CD4-positive, CD25-positive, alpha-beta regulatory T cell (primary cell): ENCODE results near the gene BRMS1. TPM values are rescaled to one million over a fixed set of nuclear protein-coding genes. Genes with fewer than 3 reads are reported as not detected.

Experiments used
- ATAC-seq, 2 donors: fragments of 150-1000 bp; cut with Tn5 transposase; one replicate each; pipeline ENCODE4 v1.10.0; 2021; ENCODE audit warnings: low read depth in 2 of 2, moderate number of reproducible peaks in 2 of 2, moderate library complexity in 1 of 2
- DNase-seq, 3 donors: peaks; one replicate each; pipeline versions ENCODE4 v3.0.0 to v3.0.0-alpha.2; 2012 to 2022; ENCODE audit warnings: mixed read lengths in 1 of 3
- H3K27ac ChIP-seq: one replicate; pipeline ENCODE4 v1.7.0; 2013; ENCODE audit warnings: mild to moderate bottlenecking, low read length; ENCODE audit not compliant: insufficient read depth, poor library complexity, severe bottlenecking
- H3K27me3 ChIP-seq: one replicate; pipeline ENCODE4 v1.7.0; 2013; ENCODE audit warnings: low read length; ENCODE audit not compliant: control insufficient read depth, insufficient read depth
- H3K36me3 ChIP-seq: one replicate; pipeline ENCODE4 v1.7.0; 2013; ENCODE audit warnings: mild to moderate bottlenecking, low read length, moderate library complexity; ENCODE audit not compliant: control insufficient read depth, insufficient read depth
- H3K4me1 ChIP-seq: 2 replicates; pipeline ENCODE4 v1.7.0; 2013; ENCODE audit warnings: mild to moderate bottlenecking, low read length; ENCODE audit not compliant: insufficient read depth, control insufficient read depth, poor library complexity, severe bottlenecking
- H3K4me3 ChIP-seq: one replicate; pipeline ENCODE4 v1.7.0; 2013; ENCODE audit warnings: low read depth, mild to moderate bottlenecking, low read length, moderate library complexity
- H3K9me3 ChIP-seq, 2 experiments: 1 replicate in 1 of 2; 2 replicates in 1 of 2; pipeline ENCODE4 v1.7.0; 2013; ENCODE audit warnings: low read length in 2 of 2, mild to moderate bottlenecking in 1 of 2, moderate library complexity in 1 of 2; ENCODE audit not compliant: control insufficient read depth in 2 of 2
- H3K27ac Mint-ChIP-seq, 3 donors: one replicate each; pipeline ENCODE4 v1.8.0; 2020 to 2022; ENCODE audit warnings: mild to moderate bottlenecking in 3 of 3, mixed read lengths in 3 of 3, moderate library complexity in 2 of 3
- H3K27me3 Mint-ChIP-seq: one replicate; pipeline ENCODE4 v1.8.0; 2022; ENCODE audit warnings: mild to moderate bottlenecking, mixed read lengths
- H3K36me3 Mint-ChIP-seq: one replicate; pipeline ENCODE4 v1.8.0; 2020; ENCODE audit warnings: mixed read lengths
- H3K4me1 Mint-ChIP-seq, 4 donors: one replicate each; pipeline ENCODE4 v1.8.0; 2020 to 2022; ENCODE audit warnings: mixed read lengths in 4 of 4, mild to moderate bottlenecking in 1 of 4
- H3K4me3 Mint-ChIP-seq, 4 donors: one replicate each; pipeline ENCODE4 v1.8.0; 2020 to 2022; ENCODE audit warnings: mild to moderate bottlenecking in 4 of 4, mixed read lengths in 4 of 4, moderate library complexity in 3 of 4
- H3K9me3 Mint-ChIP-seq, 7 donors: one replicate each; pipeline ENCODE4 v1.8.0; 2020 to 2022; ENCODE audit warnings: mixed read lengths in 7 of 7, mild to moderate bottlenecking in 3 of 7, moderate library complexity in 2 of 7
- polyA plus RNA-seq, 4 donors: library from polyadenylated mRNA; unstranded; fragments of 300-500 nt; fragmentation: Illumina TruSeq; gene quantifications; one replicate each; pipeline ENCODE4 v1.2.3, GENCODE V29; 2021
- total RNA-seq: library from RNA; stranded (reverse); gene quantifications from one replicate; pipeline ENCODE4 v1.2.3, GENCODE V29; 2022

The BRMS1 gene
- total and polyA plus RNA-seq, 5 donors from 2014 or later = 53.4 to 90.4 (median 76.1) TPM

DNA sequence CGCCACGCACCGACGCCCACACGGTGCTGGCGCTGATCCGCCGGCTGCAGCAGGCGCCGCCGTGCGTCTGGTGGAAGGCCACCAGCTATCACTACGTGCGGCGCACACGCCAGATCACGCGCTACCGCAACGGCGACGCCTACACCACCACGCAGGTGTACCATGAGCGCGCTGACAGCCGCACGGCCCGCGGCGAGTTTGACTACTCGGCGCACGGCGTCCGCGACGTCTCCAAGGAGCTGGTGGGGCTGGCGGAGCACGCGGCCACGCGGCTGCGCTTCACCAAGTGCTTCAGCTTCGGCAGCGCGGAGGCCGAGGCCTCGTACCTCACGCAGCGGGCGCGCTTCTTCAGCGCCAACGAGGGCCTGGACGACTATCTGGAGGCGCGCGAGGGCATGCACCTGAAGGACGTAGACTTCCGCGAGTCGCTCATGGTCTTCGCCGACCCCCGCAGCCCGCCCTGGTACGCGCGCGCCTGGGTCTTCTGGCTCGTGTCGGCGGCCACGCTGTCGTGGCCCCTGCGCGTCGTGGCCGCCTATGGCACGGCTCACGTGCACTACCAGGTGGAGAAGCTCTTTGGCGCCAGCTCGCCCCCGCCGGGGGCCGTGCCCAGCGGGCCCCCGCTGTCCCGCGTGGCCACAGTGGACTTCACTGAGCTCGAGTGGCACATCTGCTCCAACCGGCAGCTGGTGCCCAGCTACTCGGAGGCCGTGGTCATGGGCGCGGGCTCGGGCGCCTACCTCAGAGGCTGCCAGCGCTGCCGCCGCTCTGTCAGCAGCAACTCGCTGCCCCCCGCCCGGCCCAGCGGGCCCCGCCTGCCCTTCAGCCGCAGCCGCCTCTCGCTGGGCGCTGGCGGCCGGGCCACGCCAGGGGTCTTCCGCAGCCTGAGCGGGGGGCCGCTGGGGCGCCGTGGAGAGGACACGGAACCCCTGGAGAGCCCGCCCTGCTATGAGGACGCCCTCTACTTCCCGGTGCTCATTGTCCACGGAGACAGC lies 50.0 kb downstream of the BRMS1 start:
- Histone ChIP-seq H3K9me3 (no peaks in the 10 kb centered on the region), H3K4me3 (no peak overlapping the region), H3K4me1 (peaks cover 14% of the 10 kb centered on the region), H3K27me3 (peaks cover 12% of the 10 kb centered on the region), H3K36me3 (no peaks in the 10 kb centered on the region), H3K27ac (no peak overlapping the region)
- H3K27ac Mint-ChIP-seq = peak overlapping the region in 1 of 3 donors; percentile 79
- H3K4me1 Mint-ChIP-seq = peaks cover 4 to 20% (median 10%) of the 10 kb centered on the region in 4 donors
- H3K9me3 Mint-ChIP-seq = peaks cover 0 to 1% (median 0%) of the 10 kb centered on the region in 7 donors
- DNase-seq = no peak
- peaks cover 20% of the 10 kb centered on the region for H3K27me3 Mint-ChIP-seq
- no peak for ATAC-seq
- H3K4me3 Mint-ChIP-seq = peak overlapping the region in 1 of 4 donors; percentile 4
- H3K36me3 Mint-ChIP-seq = no peaks in the 10 kb centered on the region

DNA sequence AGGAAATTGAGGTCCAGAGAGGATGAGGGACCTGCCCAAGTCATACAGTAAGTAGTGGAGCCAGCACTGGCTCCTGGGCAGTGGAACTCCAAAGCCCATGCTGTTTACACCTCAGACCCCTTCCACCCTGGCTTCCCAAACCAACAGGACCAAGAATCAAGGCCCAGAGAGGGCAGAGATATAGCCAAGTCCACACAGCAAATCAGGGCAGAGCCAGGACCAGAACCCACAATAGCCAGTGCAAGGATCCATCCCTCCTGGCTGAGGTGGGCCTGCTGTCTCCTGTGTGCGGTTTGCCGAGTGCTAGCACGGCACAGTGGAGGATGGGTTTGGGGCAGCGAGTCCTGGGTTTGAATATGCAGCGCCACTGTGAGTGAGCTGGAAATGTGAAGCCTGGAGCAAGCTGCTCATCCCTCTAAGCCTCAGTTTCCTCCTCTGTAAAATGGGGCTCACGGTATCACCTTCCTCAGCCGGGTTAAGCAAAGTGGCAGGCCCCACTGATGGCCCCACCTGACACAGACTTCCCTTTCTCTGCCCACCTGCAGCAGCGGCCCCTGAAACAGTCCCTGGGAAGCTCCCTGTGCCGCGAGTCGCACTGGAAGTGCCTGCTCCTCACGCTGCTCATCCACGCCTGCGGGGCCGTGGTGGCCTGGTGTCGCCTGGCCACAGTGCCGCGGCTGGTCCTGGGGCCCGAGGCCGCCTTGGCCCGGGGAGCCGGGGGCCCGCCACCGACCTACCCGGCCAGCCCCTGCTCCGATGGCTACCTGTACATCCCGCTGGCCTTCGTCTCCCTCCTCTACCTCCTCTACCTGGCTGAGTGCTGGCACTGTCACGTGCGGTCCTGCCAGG lies 50.9 kb downstream of the BRMS1 start:
- H3K9me3 ChIP-seq = no peaks in the 10 kb centered on the region
- H3K27ac ChIP-seq = no peak overlapping the region
- Mint-ChIP-seq H3K27me3 (peaks cover 29% of the 10 kb centered on the region), H3K36me3 (no peaks in the 10 kb centered on the region), H3K4me3 (peak overlapping the region in 1 of 4 donors; percentile 73), H3K27ac (peak overlapping the region in 1 of 3 donors; percentile 79), H3K9me3 (peaks cover 0 to 1% (median 0%) of the 10 kb centered on the region in 7 donors), H3K4me1 (peaks cover 10 to 29% (median 16%) of the 10 kb centered on the region in 4 donors)
- no peaks in the 10 kb centered on the region for H3K36me3 ChIP-seq
- H3K27me3 ChIP-seq = peaks cover 12% of the 10 kb centered on the region
- H3K4me3 ChIP-seq = no peak overlapping the region
- ATAC-seq (no peak), DNase-seq (no peak)
- H3K4me1 ChIP-seq = peaks cover 21% of the 10 kb centered on the region

- Mint-ChIP-seq H3K36me3 (no peaks in the 10 kb centered on the region), H3K4me1 (peaks cover 11 to 32% (median 17%) of the 10 kb centered on the region in 4 donors), H3K9me3 (peaks cover 0 to 1% (median 0%) of the 10 kb centered on the region in 7 donors), H3K4me3 (peak overlapping the region in 2 of 4 donors; percentile 57 to 74), H3K27ac (peak overlapping the region in 1 of 3 donors; percentile 49), H3K27me3 (peaks cover 30% of the 10 kb centered on the region)
- Histone ChIP-seq H3K27me3 (peaks cover 12% of the 10 kb centered on the region), H3K4me3 (no peak overlapping the region), H3K9me3 (no peaks in the 10 kb centered on the region), H3K4me1 (peaks cover 25% of the 10 kb centered on the region), H3K36me3 (no peaks in the 10 kb centered on the region), H3K27ac (no peak overlapping the region)
- DNase-seq (no peak), ATAC-seq (no peak)
Observed at GRCh38 chr11:66293352-66293751, 51.6 kb downstream of the BRMS1 start.

GRCh38 chr11:66292543-66293332 lies 52.2 kb downstream of the BRMS1 start:
- H3K9me3 Mint-ChIP-seq = peaks cover 0 to 1% (median 0%) of the 10 kb centered on the region in 7 donors
- Histone ChIP-seq H3K4me1 (peaks cover 31% of the 10 kb centered on the region), H3K9me3 (no peaks in the 10 kb centered on the region), H3K36me3 (no peaks in the 10 kb centered on the region), H3K27ac (no peak overlapping the region), H3K27me3 (peaks cover 12% of the 10 kb centered on the region), H3K4me3 (no peak overlapping the region)
- no peak for ATAC-seq
- peaks cover 11 to 36% (median 17%) of the 10 kb centered on the region in 4 donors for H3K4me1 Mint-ChIP-seq
- H3K27me3 Mint-ChIP-seq = peaks cover 30% of the 10 kb centered on the region
- H3K36me3 Mint-ChIP-seq = no peaks in the 10 kb centered on the region
- H3K27ac Mint-ChIP-seq = peak overlapping the region in 2 of 3 donors; percentile 42 to 86
- no peak for DNase-seq
- peak overlapping the region; percentile 56 to 73 (median 60) for H3K4me3 Mint-ChIP-seq

- Mint-ChIP-seq H3K36me3 (no peaks in the 10 kb centered on the region), H3K27ac (peak within 1 kb of the TSS in 2 of 3 donors; percentile 42 to 90), H3K4me3 (peak within 1 kb of the TSS; percentile 78 to 92 (median 89)), H3K27me3 (peaks cover 30% of the 10 kb centered on the region), H3K9me3 (peaks cover 0 to 1% (median 0%) of the 10 kb centered on the region in 7 donors), H3K4me1 (peaks cover 11 to 44% (median 19%) of the 10 kb centered on the region in 4 donors)
- Histone ChIP-seq H3K4me1 (peaks cover 37% of the 10 kb centered on the region), H3K27me3 (peaks cover 12% of the 10 kb centered on the region), H3K4me3 (no peak within 1 kb of the TSS), H3K36me3 (no peaks in the 10 kb centered on the region), H3K9me3 (no peaks in the 10 kb centered on the region), H3K27ac (no peak within 1 kb of the TSS)
- no peak for ATAC-seq
- DNase-seq = no peak
Observed at GRCh38 chr11:66291706-66292542, 53.0 kb downstream of the BRMS1 start, which contains the start of gene TMEM151A. Gene TMEM151A (plus strand): TSS chr11:66291894. CDS start chr11:66292014, 120 bp downstream.

- Mint-ChIP-seq H3K36me3 (no peaks in the 10 kb centered on the region), H3K27me3 (peaks cover 30% of the 10 kb centered on the region), H3K27ac (no peak overlapping the region), H3K4me1 (peaks cover 11 to 48% (median 19%) of the 10 kb centered on the region in 4 donors), H3K4me3 (peak overlapping the region in 3 of 4 donors; percentile 63 to 92 (median 88)), H3K9me3 (peaks cover 0 to 1% (median 0%) of the 10 kb centered on the region in 7 donors)
- peaks cover 37% of the 10 kb centered on the region for H3K4me1 ChIP-seq
- ATAC-seq (no peak), DNase-seq (no peak)
- peaks cover 12% of the 10 kb centered on the region for H3K27me3 ChIP-seq
- H3K4me3 ChIP-seq = no peak overlapping the region
- no peak overlapping the region for H3K27ac ChIP-seq
- no peaks in the 10 kb centered on the region for H3K9me3 ChIP-seq
- H3K36me3 ChIP-seq = no peaks in the 10 kb centered on the region
Observed at GRCh38 chr11:66291303-66291705, 53.6 kb downstream of the BRMS1 start.
